ENCODE measurements around the gene TM2D3. TPM values are rescaled to one million over a fixed set of nuclear protein-coding genes. Genes with fewer than 3 reads are reported as not detected.

TM2D3 gene
- total and polyA plus RNA-seq, 3 experiments from 2014 or later: 35.8 to 68.0 (median 63.5) TPM

- H3K27me3 Mint-ChIP-seq: peaks cover 0 to 7% of the 10 kb centered on the region in 2 donors
- H3K36me3 Mint-ChIP-seq: no peaks in the 10 kb centered on the region
- no peaks in the 10 kb centered on the region for H3K9me3 ChIP-seq (ENCODE audit: low read length)
- H3K27ac Mint-ChIP-seq: no peak overlapping the region
- no peaks in the 10 kb centered on the region for H3K36me3 ChIP-seq (ENCODE audit: insufficient read depth, low read length)
- H3K4me3 Mint-ChIP-seq: no peak overlapping the region
- ChIA-PET POLR2A (no interaction called here), CTCF (no interaction called here)
- no peaks in the 10 kb centered on the region for H3K4me1 ChIP-seq (ENCODE audit: insufficient read depth, low read length)
- H3K9me3 Mint-ChIP-seq: peaks cover 0 to under 1% (median 0%) of the 10 kb centered on the region in 5 donors
- H3K4me1 Mint-ChIP-seq: no peaks in the 10 kb centered on the region
- H3K4me3 ChIP-seq (ENCODE audit: low read length): no peak overlapping the region
- DNase-seq: no peak
- no peak overlapping the region for H3K27ac ChIP-seq (ENCODE audit: low read depth, low read length)
- no peaks in the 10 kb centered on the region for H3K27me3 ChIP-seq (ENCODE audit: insufficient read depth, low read length, poor library complexity, severe bottlenecking)
Observed at GRCh38 chr15:101609742-101610610, 42.2 kb downstream of the TM2D3 start.

DNA sequence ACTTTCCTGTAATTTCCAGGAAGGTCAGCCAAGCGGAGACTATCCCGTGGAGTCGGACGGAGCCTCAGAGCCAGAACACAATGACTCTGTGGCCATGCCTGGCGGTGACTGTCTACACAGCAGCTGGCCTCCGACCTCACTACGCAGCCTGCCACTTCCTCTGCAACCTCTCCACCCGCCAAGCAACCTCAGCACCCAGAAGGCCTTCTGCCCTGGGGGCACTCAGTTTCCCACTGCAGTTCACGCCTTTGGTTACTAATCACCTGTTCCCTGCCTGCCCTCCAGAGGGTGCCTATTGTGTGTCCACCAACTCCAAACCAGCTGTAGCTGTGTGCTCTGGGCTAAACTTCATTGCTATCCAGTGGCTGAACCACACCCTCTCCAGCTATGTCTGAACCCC lies 44.0 kb downstream of the TM2D3 start:
- H3K4me1 Mint-ChIP-seq: no peaks in the 10 kb centered on the region
- no peaks in the 10 kb centered on the region for H3K36me3 ChIP-seq (ENCODE audit: insufficient read depth, low read length)
- ChIA-PET POLR2A (no interaction called here), CTCF (no interaction called here)
- H3K4me3 ChIP-seq (ENCODE audit: low read length): no peak overlapping the region
- H3K27ac ChIP-seq (ENCODE audit: low read depth, low read length): no peak overlapping the region
- peaks cover 7 to 23% of the 10 kb centered on the region in 2 donors for H3K27me3 Mint-ChIP-seq
- DNase-seq: no peak
- peaks cover 0 to 6% (median 0%) of the 10 kb centered on the region in 3 donors for H3K36me3 Mint-ChIP-seq
- peaks cover 0 to 5% (median 0%) of the 10 kb centered on the region in 5 donors for H3K9me3 Mint-ChIP-seq
- H3K27ac Mint-ChIP-seq: no peak overlapping the region
- H3K4me1 ChIP-seq (ENCODE audit: insufficient read depth, low read length): no peaks in the 10 kb centered on the region
- H3K4me3 Mint-ChIP-seq: no peak overlapping the region
- H3K9me3 ChIP-seq (ENCODE audit: low read length): no peaks in the 10 kb centered on the region
- no peaks in the 10 kb centered on the region for H3K27me3 ChIP-seq (ENCODE audit: insufficient read depth, low read length, poor library complexity, severe bottlenecking)

DNA sequence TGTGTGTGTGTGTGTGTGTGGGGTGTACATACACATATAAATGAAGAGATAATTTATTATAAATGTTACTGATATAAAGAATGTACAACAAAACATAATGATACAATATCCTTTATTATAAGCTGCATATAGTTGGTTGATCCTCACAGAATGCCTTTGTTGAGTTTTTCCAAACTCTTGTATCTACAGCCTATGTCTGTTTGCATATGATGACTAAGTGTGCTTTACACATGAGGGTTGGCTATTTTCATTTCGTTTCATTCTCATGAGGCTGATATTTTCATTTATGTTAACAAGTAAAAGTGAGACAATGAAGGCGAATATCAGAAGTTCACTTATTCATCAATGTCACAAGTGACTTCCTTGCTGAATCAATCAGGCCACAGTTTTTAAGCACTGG lies 45.1 kb downstream of the TM2D3 start:
- Mint-ChIP-seq H3K27ac (no peak overlapping the region), H3K27me3 (peaks cover 7 to 27% of the 10 kb centered on the region in 2 donors), H3K9me3 (peaks cover 0 to 5% (median 0%) of the 10 kb centered on the region in 5 donors), H3K4me3 (no peak overlapping the region), H3K4me1 (no peaks in the 10 kb centered on the region), H3K36me3 (peaks cover 0 to 6% (median 0%) of the 10 kb centered on the region in 3 donors)
- POLR2A ChIA-PET: no interaction called here
- H3K36me3 ChIP-seq (ENCODE audit: insufficient read depth, low read length): no peaks in the 10 kb centered on the region
- no peak for DNase-seq
- no peaks in the 10 kb centered on the region for H3K9me3 ChIP-seq (ENCODE audit: low read length)
- no peak overlapping the region for H3K27ac ChIP-seq (ENCODE audit: low read depth, low read length)
- no peak overlapping the region for H3K4me3 ChIP-seq (ENCODE audit: low read length)
- peaks cover 4% of the 10 kb centered on the region for H3K27me3 ChIP-seq (ENCODE audit: insufficient read depth, low read length, poor library complexity, severe bottlenecking)
- no peaks in the 10 kb centered on the region for H3K4me1 ChIP-seq (ENCODE audit: insufficient read depth, low read length)
- CTCF ChIA-PET: no interaction called here

- H3K4me3 Mint-ChIP-seq: no peak overlapping the region
- H3K9me3 Mint-ChIP-seq: peaks cover 0 to 5% (median 3%) of the 10 kb centered on the region in 5 donors
- Histone ChIP-seq H3K36me3 (ENCODE audit: insufficient read depth, low read length) (no peaks in the 10 kb centered on the region), H3K4me1 (ENCODE audit: insufficient read depth, low read length) (no peaks in the 10 kb centered on the region), H3K27me3 (ENCODE audit: insufficient read depth, low read length, poor library complexity, severe bottlenecking) (peaks cover 4% of the 10 kb centered on the region), H3K27ac (ENCODE audit: low read depth, low read length) (no peak overlapping the region), H3K4me3 (ENCODE audit: low read length) (no peak overlapping the region), H3K9me3 (ENCODE audit: low read length) (no peaks in the 10 kb centered on the region)
- H3K27me3 Mint-ChIP-seq: peaks cover 15 to 46% of the 10 kb centered on the region in 2 donors
- DNase-seq: no peak
- H3K36me3 Mint-ChIP-seq: peaks cover 0 to 6% (median 0%) of the 10 kb centered on the region in 3 donors
- no peaks in the 10 kb centered on the region for H3K4me1 Mint-ChIP-seq
- no peak overlapping the region for H3K27ac Mint-ChIP-seq
- CTCF ChIA-PET: no interaction called here
- POLR2A ChIA-PET: no interaction called here
Observed at GRCh38 chr15:101604124-101604874, 47.9 kb downstream of the TM2D3 start.

DNA sequence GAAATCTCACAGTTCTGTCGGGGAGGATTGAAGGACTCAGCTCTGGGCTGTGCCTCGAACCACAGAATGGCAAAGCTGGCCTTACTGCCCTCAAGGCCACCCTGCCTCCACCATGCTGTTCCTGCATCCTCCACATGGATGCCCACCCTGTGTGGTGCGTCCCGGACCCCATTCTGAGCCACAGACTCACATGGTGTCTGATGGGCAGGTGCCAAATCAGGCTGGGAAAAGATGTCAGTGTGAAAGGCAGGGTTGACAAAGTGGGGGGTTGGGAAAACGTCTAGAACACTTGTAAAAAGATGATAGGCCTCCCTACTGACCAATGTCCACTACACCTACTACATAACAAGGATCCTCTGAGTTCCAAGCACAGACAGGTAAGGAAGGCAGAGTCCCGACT lies 49.4 kb downstream of the TM2D3 start:
- H3K27me3 ChIP-seq (ENCODE audit: insufficient read depth, low read length, poor library complexity, severe bottlenecking): peaks cover 4% of the 10 kb centered on the region
- H3K4me1 ChIP-seq (ENCODE audit: insufficient read depth, low read length): no peaks in the 10 kb centered on the region
- no peak for DNase-seq
- H3K36me3 ChIP-seq (ENCODE audit: insufficient read depth, low read length): no peaks in the 10 kb centered on the region
- ChIA-PET CTCF (no interaction called here), POLR2A (no interaction called here)
- Mint-ChIP-seq H3K4me1 (no peaks in the 10 kb centered on the region), H3K27ac (no peak overlapping the region), H3K36me3 (peaks cover 0 to 6% (median 0%) of the 10 kb centered on the region in 3 donors), H3K27me3 (peaks cover 19 to 58% of the 10 kb centered on the region in 2 donors), H3K4me3 (no peak overlapping the region), H3K9me3 (peaks cover 0 to 9% (median 3%) of the 10 kb centered on the region in 5 donors)
- H3K4me3 ChIP-seq (ENCODE audit: low read length): no peak overlapping the region
- no peaks in the 10 kb centered on the region for H3K9me3 ChIP-seq (ENCODE audit: low read length)
- no peak overlapping the region for H3K27ac ChIP-seq (ENCODE audit: low read depth, low read length)

GRCh38 chr15:101600035-101600434 lies 52.1 kb downstream of the TM2D3 start:
- no peak for DNase-seq
- Mint-ChIP-seq H3K27ac (no peak overlapping the region), H3K4me1 (no peaks in the 10 kb centered on the region), H3K36me3 (peaks cover 0 to 6% (median 0%) of the 10 kb centered on the region in 3 donors), H3K27me3 (peaks cover 39 to 77% of the 10 kb centered on the region in 2 donors), H3K4me3 (no peak overlapping the region), H3K9me3 (peaks cover 14 to 25% (median 19%) of the 10 kb centered on the region in 5 donors)
- Histone ChIP-seq H3K27ac (ENCODE audit: low read depth, low read length) (no peak overlapping the region), H3K36me3 (ENCODE audit: insufficient read depth, low read length) (no peaks in the 10 kb centered on the region), H3K4me1 (ENCODE audit: insufficient read depth, low read length) (no peaks in the 10 kb centered on the region), H3K27me3 (ENCODE audit: insufficient read depth, low read length, poor library complexity, severe bottlenecking) (peaks cover 4% of the 10 kb centered on the region), H3K9me3 (ENCODE audit: low read length) (no peaks in the 10 kb centered on the region), H3K4me3 (ENCODE audit: low read length) (no peak overlapping the region)
- CTCF ChIA-PET: no interaction called here
- POLR2A ChIA-PET: no interaction called here

DNA sequence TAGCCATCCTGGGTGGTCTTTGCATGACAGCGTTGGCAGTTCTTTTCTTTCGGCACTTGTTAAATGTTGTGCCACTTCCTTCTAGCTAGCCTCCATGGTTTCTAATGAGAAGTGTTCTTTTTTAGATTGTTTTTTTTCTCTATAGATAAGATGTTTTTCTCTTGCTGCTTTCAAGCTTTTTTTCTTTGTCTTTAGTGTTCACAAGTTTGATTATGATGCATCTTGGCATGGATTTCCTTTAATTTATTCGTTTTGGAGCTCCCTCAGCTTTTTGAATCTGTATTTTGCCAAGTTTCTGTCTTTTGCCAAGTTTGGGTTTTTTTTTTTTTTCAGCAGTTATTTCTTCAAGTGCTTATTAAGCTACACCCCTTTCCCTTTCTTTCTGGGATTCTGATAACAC lies 53.1 kb downstream of the TM2D3 start:
- H3K9me3 ChIP-seq (ENCODE audit: low read length): no peaks in the 10 kb centered on the region
- Mint-ChIP-seq H3K27ac (no peak overlapping the region), H3K9me3 (peaks cover 13 to 26% (median 23%) of the 10 kb centered on the region in 5 donors), H3K4me1 (no peaks in the 10 kb centered on the region), H3K36me3 (no peaks in the 10 kb centered on the region), H3K27me3 (peaks cover 36 to 74% of the 10 kb centered on the region in 2 donors), H3K4me3 (no peak overlapping the region)
- CTCF ChIA-PET: no interaction called here
- no peak overlapping the region for H3K4me3 ChIP-seq (ENCODE audit: low read length)
- H3K36me3 ChIP-seq (ENCODE audit: insufficient read depth, low read length): no peaks in the 10 kb centered on the region
- POLR2A ChIA-PET: no interaction called here
- DNase-seq: no peak
- no peaks in the 10 kb centered on the region for H3K4me1 ChIP-seq (ENCODE audit: insufficient read depth, low read length)
- H3K27me3 ChIP-seq (ENCODE audit: insufficient read depth, low read length, poor library complexity, severe bottlenecking): peaks cover 4% of the 10 kb centered on the region
- H3K27ac ChIP-seq (ENCODE audit: low read depth, low read length): no peak overlapping the region

GRCh38 chr15:101597360-101597928 lies 54.7 kb downstream of the TM2D3 start:
- ChIA-PET POLR2A (no interaction called here), CTCF (no interaction called here)
- H3K27me3 Mint-ChIP-seq: peaks cover 37 to 77% of the 10 kb centered on the region in 2 donors

More at GRCh38 chr15:101597360-101597928, 54.7 kb downstream of the TM2D3 start:
- Mint-ChIP-seq H3K9me3 (peaks cover 13 to 27% (median 23%) of the 10 kb centered on the region in 5 donors), H3K36me3 (no peaks in the 10 kb centered on the region), H3K27ac (no peak overlapping the region), H3K4me3 (no peak overlapping the region), H3K4me1 (no peaks in the 10 kb centered on the region)
- Histone ChIP-seq H3K9me3 (ENCODE audit: low read length) (no peaks in the 10 kb centered on the region), H3K36me3 (ENCODE audit: insufficient read depth, low read length) (no peaks in the 10 kb centered on the region), H3K4me1 (ENCODE audit: insufficient read depth, low read length) (no peaks in the 10 kb centered on the region), H3K27me3 (ENCODE audit: insufficient read depth, low read length, poor library complexity, severe bottlenecking) (no peaks in the 10 kb centered on the region), H3K27ac (ENCODE audit: low read depth, low read length) (no peak overlapping the region), H3K4me3 (ENCODE audit: low read length) (no peak overlapping the region)
- no peak for DNase-seq
